HEK293 (cell line): Measurements from ENCODE around the gene APOO.

Source experiments
- GLI2 ChIP-seq: fragments of 450-650 bp; formaldehyde crosslinking; IDR thresholded peaks from 2 replicates; pipeline ENCODE4; 2017; ENCODE audit warnings: missing biosample characterization, missing genetic modification characterization, low read depth, borderline replicate concordance
- GLI4 ChIP-seq: fragments of 450-650 bp; formaldehyde crosslinking; IDR thresholded peaks from 2 replicates; pipeline ENCODE4 v1.5.1; 2016; ENCODE audit warnings: missing biosample characterization, missing genetic modification characterization
- HOXC10 ChIP-seq: sonication (generic); formaldehyde crosslinking; IDR thresholded peaks from 2 replicates; pipeline ENCODE4 v1.8.1; 2023; ENCODE audit warnings: mild to moderate bottlenecking, missing genetic modification reagents
- IKZF3 ChIP-seq: fragments of 450-650 bp; IDR thresholded peaks from 2 replicates; pipeline ENCODE4 v1.5.0; 2018; ENCODE audit warnings: missing biosample characterization, mild to moderate bottlenecking, missing genetic modification characterization, moderate library complexity
- KLF16 ChIP-seq: fragments of 450-650 bp; formaldehyde crosslinking; IDR thresholded peaks from 2 replicates; pipeline ENCODE4 v1.5.1; 2017; ENCODE audit warnings: missing biosample characterization, missing genetic modification characterization
- KLF7 ChIP-seq: fragments of 450-650 bp; formaldehyde crosslinking; IDR thresholded peaks from 2 replicates; pipeline ENCODE4 v1.5.1; 2016; ENCODE audit warnings: missing biosample characterization, missing genetic modification characterization, borderline replicate concordance
- MYNN ChIP-seq: fragments of 450-650 bp; formaldehyde crosslinking; IDR thresholded peaks from 2 replicates; pipeline ENCODE4 v1.5.1; 2016; ENCODE audit warnings: missing biosample characterization, missing genetic modification characterization, borderline replicate concordance
- SP2 ChIP-seq: fragments of 450-650 bp; formaldehyde crosslinking; IDR thresholded peaks from 2 replicates; pipeline ENCODE4 v1.5.1; 2016; ENCODE audit warnings: missing biosample characterization, missing genetic modification characterization
- SP3 ChIP-seq: fragments of 450-650 bp; formaldehyde crosslinking; IDR thresholded peaks from 2 replicates; pipeline ENCODE4 v1.5.1; 2016; ENCODE audit warnings: missing biosample characterization, missing genetic modification characterization
- WT1 ChIP-seq: fragments of 450-650 bp; formaldehyde crosslinking; IDR thresholded peaks from 2 replicates; pipeline ENCODE4 v1.5.1; 2016; ENCODE audit warnings: missing biosample characterization, missing genetic modification characterization
- ZBTB21 ChIP-seq: fragments of 450-650 bp; formaldehyde crosslinking; IDR thresholded peaks from 2 replicates; pipeline ENCODE4 v1.5.1; 2017; ENCODE audit warnings: missing biosample characterization, missing genetic modification characterization
- ZNF138 ChIP-seq: fragments of 450-650 bp; formaldehyde crosslinking; IDR thresholded peaks from 2 replicates; pipeline ENCODE4 v1.5.1; 2016; ENCODE audit warnings: missing biosample characterization, missing genetic modification characterization, borderline replicate concordance
- ZNF16 ChIP-seq: fragments of 450-650 bp; formaldehyde crosslinking; IDR thresholded peaks from 2 replicates; pipeline ENCODE4 v1.5.1; 2016; ENCODE audit warnings: low read depth, missing biosample characterization, missing genetic modification characterization
- ZNF175 ChIP-seq: fragments of 450-650 bp; formaldehyde crosslinking; IDR thresholded peaks from 2 replicates; pipeline ENCODE4 v1.5.1; 2016; ENCODE audit warnings: missing biosample characterization, missing genetic modification characterization
- ZNF202 ChIP-seq: fragments of 450-650 bp; formaldehyde crosslinking; IDR thresholded peaks from 2 replicates; pipeline ENCODE4 v1.5.1; 2016; ENCODE audit warnings: missing biosample characterization, missing genetic modification characterization, borderline replicate concordance
- ZNF221 ChIP-seq: fragments of 450-650 bp; formaldehyde crosslinking; IDR thresholded peaks from 2 replicates; pipeline ENCODE4 v1.5.1; 2017; ENCODE audit warnings: missing biosample characterization, missing genetic modification characterization, borderline replicate concordance
- ZNF394 ChIP-seq: fragments of 450-650 bp; formaldehyde crosslinking; IDR thresholded peaks from 2 replicates; pipeline ENCODE4 v1.5.1; 2016; ENCODE audit warnings: missing biosample characterization, missing genetic modification characterization, mild to moderate bottlenecking, moderate library complexity, borderline replicate concordance
- ZNF404 ChIP-seq: fragments of 450-650 bp; formaldehyde crosslinking; IDR thresholded peaks from 2 replicates; pipeline ENCODE4 v1.5.1; 2017; ENCODE audit warnings: missing biosample characterization, missing genetic modification characterization
- ZNF423 ChIP-seq: fragments of 450-650 bp; formaldehyde crosslinking; IDR thresholded peaks from 2 replicates; pipeline ENCODE4 v1.5.1; 2016; ENCODE audit warnings: missing biosample characterization, missing genetic modification characterization
- ZNF426 ChIP-seq: fragments of 450-650 bp; formaldehyde crosslinking; IDR thresholded peaks from 2 replicates; pipeline ENCODE4 v1.5.1; 2017; ENCODE audit warnings: missing biosample characterization, missing genetic modification characterization, mild to moderate bottlenecking, inconsistent platforms, moderate library complexity
- ZNF501 ChIP-seq: fragments of 450-650 bp; formaldehyde crosslinking; IDR thresholded peaks from 2 replicates; pipeline ENCODE4 v1.5.1; 2016; ENCODE audit warnings: missing biosample characterization, missing genetic modification characterization
- ZNF521 ChIP-seq: fragments of 450-650 bp; formaldehyde crosslinking; IDR thresholded peaks from 2 replicates; pipeline ENCODE4 v1.5.1; 2017; ENCODE audit warnings: missing biosample characterization, mild to moderate bottlenecking, missing genetic modification characterization
- ZNF626 ChIP-seq: fragments of 450-650 bp; sonication (Bioruptor Pico); formaldehyde crosslinking; IDR thresholded peaks from 2 replicates; pipeline ENCODE4 v1.5.1; 2018; ENCODE audit warnings: missing biosample characterization, missing genetic modification characterization, inconsistent platforms
- ZNF768 ChIP-seq: fragments of 450-650 bp; formaldehyde crosslinking; IDR thresholded peaks from 2 replicates; pipeline ENCODE4 v1.5.1; 2018; ENCODE audit warnings: missing biosample characterization, mild to moderate bottlenecking, missing genetic modification characterization
- ZNF791 ChIP-seq: fragments of 450-650 bp; formaldehyde crosslinking; IDR thresholded peaks from 2 replicates; pipeline ENCODE4 v1.5.1; 2016; ENCODE audit warnings: missing biosample characterization, missing genetic modification characterization
- ZSCAN16 ChIP-seq: fragments of 450-650 bp; formaldehyde crosslinking; IDR thresholded peaks from 2 replicates; pipeline ENCODE4 v1.5.1; 2016; ENCODE audit warnings: missing biosample characterization, missing genetic modification characterization
- TF ChIP-seq, protein P1 (sequence below): fragments of 450-650 bp; formaldehyde crosslinking; IDR thresholded peaks from 2 replicates; pipeline ENCODE4 v1.5.1; 2016; ENCODE audit warnings: missing biosample characterization, missing genetic modification characterization
- TF ChIP-seq, protein P2 (sequence below): fragments of 450-650 bp; formaldehyde crosslinking; IDR thresholded peaks from 2 replicates; pipeline ENCODE4 v1.5.1; 2017; ENCODE audit warnings: missing biosample characterization, missing genetic modification characterization
- TF ChIP-seq, protein P3 (sequence below): fragments of 450-650 bp; formaldehyde crosslinking; IDR thresholded peaks from 2 replicates; pipeline ENCODE4 v1.5.1; 2016; ENCODE audit warnings: missing biosample characterization, missing genetic modification characterization
- TF ChIP-seq, protein P4 (sequence below): fragments of 450-650 bp; formaldehyde crosslinking; IDR thresholded peaks from 2 replicates; pipeline ENCODE4 v1.5.1; 2017; ENCODE audit warnings: missing biosample characterization, mild to moderate bottlenecking, missing genetic modification characterization, moderate library complexity
- TF ChIP-seq, protein P5 (sequence below): fragments of 450-650 bp; formaldehyde crosslinking; IDR thresholded peaks from 2 replicates; pipeline ENCODE4 v1.5.1; 2016; ENCODE audit warnings: missing biosample characterization, missing genetic modification characterization

The APOO gene

DNA sequence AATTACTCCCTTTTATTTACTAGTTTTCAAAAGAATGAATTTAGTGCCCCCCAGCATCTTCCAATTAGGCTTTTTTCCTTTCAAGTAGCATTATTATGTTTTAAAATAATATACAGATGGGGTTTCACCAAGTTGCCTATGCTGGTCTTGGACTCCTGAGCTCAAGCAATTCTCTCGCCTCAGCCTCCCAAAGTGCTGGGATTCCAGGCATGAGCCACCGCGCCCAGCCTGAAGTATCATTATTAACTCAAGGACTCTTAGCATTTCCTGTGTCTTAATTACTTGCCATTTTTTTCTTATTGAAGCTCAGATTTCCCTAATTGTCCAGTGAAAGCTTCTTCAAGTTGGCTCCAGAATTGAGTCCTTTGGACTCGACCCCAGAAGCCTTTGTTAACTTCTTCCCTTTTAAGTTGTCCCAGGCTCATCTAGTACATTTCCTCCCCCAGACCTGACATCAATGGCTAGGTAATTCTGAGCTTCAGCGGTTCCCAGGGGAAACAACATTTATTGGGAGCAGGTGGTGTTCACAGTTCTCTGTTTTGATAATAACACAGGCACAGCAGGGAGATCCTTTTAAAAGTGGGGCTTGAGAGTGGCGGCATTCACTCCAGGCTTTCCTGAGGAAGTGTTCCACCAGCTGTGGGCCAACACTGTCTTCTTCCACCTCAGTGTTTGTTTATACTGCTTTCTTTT lies 114.7 kb downstream of the APOO start (continued):
- TF ChIP-seq, protein P1, sequence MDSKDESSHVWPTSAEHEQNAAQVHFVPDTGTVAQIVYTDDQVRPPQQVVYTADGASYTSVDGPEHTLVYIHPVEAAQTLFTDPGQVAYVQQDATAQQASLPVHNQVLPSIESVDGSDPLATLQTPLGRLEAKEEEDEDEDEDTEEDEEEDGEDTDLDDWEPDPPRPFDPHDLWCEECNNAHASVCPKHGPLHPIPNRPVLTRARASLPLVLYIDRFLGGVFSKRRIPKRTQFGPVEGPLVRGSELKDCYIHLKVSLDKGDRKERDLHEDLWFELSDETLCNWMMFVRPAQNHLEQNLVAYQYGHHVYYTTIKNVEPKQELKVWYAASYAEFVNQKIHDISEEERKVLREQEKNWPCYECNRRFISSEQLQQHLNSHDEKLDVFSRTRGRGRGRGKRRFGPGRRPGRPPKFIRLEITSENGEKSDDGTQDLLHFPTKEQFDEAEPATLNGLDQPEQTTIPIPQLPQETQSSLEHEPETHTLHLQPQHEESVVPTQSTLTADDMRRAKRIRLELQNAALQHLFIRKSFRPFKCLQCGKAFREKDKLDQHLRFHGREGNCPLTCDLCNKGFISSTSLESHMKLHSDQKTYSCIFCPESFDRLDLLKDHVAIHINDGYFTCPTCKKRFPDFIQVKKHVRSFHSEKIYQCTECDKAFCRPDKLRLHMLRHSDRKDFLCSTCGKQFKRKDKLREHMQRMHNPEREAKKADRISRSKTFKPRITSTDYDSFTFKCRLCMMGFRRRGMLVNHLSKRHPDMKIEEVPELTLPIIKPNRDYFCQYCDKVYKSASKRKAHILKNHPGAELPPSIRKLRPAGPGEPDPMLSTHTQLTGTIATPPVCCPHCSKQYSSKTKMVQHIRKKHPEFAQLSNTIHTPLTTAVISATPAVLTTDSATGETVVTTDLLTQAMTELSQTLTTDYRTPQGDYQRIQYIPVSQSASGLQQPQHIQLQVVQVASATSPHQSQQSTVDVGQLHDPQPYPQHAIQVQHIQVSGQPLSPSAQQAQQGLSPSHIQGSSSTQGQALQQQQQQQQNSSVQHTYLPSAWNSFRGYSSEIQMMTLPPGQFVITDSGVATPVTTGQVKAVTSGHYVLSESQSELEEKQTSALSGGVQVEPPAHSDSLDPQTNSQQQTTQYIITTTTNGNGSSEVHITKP = peak; percentile 42
- TF ChIP-seq KLF16 (no peak), ZNF426 (no peak), ZNF138 (no peak), ZNF202 (no peak), ZSCAN16 (tag by site-specific recombination) (peak; percentile 75; the same call in 1 of the 2 replicates), SP3 (tag by site-specific recombination) (no peak), ZNF521 (tag by site-specific recombination) (no peak), HOXC10 (CRISPR knock-in tag) (no peak), WT1 (peak; percentile 87), ZNF501 (tag by site-specific recombination) (no peak), ZNF404 (tag by site-specific recombination) (no peak), ZNF768 (tag by site-specific recombination) (no peak), ZNF423 (peak; percentile 93), ZNF791 (tag by site-specific recombination) (no peak), ZNF175 (tag by site-specific recombination) (no peak), IKZF3 (peak; percentile 75), SP2 (tag by site-specific recombination) (no peak), GLI2 (tag by site-specific recombination) (peak; percentile 64; the same call in 1 of the 2 replicates), ZNF221 (tag by site-specific recombination) (no peak), GLI4 (tag by site-specific recombination) (no peak), ZBTB21 (tag by site-specific recombination) (0 out of 2 replicates have a peak, but pooled peaks have one; percentile 52), MYNN (tag by site-specific recombination) (no peak), ZNF394 (tag by site-specific recombination) (no peak; the same call in 1 of the 2 replicates), ZNF626 (tag by site-specific recombination) (no peak), KLF7 (tag by site-specific recombination) (no peak; the same call in 1 of the 2 replicates), ZNF16 (tag by site-specific recombination) (no peak)
- TF ChIP-seq, protein P2, sequence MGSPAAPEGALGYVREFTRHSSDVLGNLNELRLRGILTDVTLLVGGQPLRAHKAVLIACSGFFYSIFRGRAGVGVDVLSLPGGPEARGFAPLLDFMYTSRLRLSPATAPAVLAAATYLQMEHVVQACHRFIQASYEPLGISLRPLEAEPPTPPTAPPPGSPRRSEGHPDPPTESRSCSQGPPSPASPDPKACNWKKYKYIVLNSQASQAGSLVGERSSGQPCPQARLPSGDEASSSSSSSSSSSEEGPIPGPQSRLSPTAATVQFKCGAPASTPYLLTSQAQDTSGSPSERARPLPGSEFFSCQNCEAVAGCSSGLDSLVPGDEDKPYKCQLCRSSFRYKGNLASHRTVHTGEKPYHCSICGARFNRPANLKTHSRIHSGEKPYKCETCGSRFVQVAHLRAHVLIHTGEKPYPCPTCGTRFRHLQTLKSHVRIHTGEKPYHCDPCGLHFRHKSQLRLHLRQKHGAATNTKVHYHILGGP (tag by site-specific recombination) = 0 out of 2 replicates have a peak, but pooled peaks have one; percentile 51
- TF ChIP-seq, protein P3, sequence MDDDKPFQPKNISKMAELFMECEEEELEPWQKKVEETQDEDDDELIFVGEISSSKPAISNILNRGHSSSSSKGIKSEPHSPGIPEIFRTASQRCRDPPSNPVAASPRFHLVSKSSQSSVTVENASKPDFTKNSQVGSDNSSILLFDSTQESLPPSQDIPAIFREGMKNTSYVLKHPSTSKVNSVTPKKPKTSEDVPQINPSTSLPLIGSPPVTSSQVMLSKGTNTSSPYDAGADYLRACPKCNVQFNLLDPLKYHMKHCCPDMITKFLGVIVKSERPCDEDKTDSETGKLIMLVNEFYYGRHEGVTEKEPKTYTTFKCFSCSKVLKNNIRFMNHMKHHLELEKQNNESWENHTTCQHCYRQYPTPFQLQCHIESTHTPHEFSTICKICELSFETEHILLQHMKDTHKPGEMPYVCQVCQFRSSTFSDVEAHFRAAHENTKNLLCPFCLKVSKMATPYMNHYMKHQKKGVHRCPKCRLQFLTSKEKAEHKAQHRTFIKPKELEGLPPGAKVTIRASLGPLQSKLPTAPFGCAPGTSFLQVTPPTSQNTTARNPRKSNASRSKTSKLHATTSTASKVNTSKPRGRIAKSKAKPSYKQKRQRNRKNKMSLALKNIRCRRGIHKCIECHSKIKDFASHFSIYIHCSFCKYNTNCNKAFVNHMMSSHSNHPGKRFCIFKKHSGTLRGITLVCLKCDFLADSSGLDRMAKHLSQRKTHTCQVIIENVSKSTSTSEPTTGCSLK (tag by site-specific recombination) = no peak
- TF ChIP-seq, protein P4, sequence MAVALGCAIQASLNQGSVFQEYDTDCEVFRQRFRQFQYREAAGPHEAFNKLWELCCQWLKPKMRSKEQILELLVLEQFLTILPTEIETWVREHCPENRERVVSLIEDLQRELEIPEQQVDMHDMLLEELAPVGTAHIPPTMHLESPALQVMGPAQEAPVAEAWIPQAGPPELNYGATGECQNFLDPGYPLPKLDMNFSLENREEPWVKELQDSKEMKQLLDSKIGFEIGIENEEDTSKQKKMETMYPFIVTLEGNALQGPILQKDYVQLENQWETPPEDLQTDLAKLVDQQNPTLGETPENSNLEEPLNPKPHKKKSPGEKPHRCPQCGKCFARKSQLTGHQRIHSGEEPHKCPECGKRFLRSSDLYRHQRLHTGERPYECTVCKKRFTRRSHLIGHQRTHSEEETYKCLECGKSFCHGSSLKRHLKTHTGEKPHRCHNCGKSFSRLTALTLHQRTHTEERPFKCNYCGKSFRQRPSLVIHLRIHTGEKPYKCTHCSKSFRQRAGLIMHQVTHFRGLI (tag by site-specific recombination) = peak; percentile 66
- TF ChIP-seq, protein P5, sequence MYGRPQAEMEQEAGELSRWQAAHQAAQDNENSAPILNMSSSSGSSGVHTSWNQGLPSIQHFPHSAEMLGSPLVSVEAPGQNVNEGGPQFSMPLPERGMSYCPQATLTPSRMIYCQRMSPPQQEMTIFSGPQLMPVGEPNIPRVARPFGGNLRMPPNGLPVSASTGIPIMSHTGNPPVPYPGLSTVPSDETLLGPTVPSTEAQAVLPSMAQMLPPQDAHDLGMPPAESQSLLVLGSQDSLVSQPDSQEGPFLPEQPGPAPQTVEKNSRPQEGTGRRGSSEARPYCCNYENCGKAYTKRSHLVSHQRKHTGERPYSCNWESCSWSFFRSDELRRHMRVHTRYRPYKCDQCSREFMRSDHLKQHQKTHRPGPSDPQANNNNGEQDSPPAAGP (tag by site-specific recombination) = no peak
